H1 (cell line): ENCODE measurements around the gene SLC15A4. TPM values are rescaled to one million over a fixed set of nuclear protein-coding genes. Genes with fewer than 3 reads are reported as not detected.

ENCODE experiments used
- CTCF ChIA-PET: fragments of 300-600 bp; sonication (Branson Sonifier 250); formaldehyde crosslinking; loops from one replicate; lab custom pipeline; 2021; ENCODE audit not compliant: partially characterized antibody; lab: Charles Lee
- POLR2A ChIA-PET: fragments of 300-600 bp; sonication (Branson Sonifier 250); formaldehyde crosslinking; loops from one replicate; lab custom pipeline; 2021; ENCODE audit warnings: inconsistent platforms; ENCODE audit not compliant: partially characterized antibody; lab: Charles Lee
- DNase-seq, 2 experiments: peaks; one replicate each; pipeline versions ENCODE4 v3.0.0 to v3.0.0-alpha.2; 2010 to 2022; ENCODE audit warnings: low spot score in 2 of 2, low read depth in 1 of 2, mixed read lengths in 1 of 2
- FAIRE-seq: peaks from 2 replicates; lab custom pipeline; 2011; peaks lifted over from hg19 to GRCh38; lab: Jason Lieb, UNC
- H2AFZ ChIP-seq: 2 replicates; pipeline ENCODE4 v1.8.1; 2012; ENCODE audit warnings: low read length, inconsistent platforms
- H2AK5ac ChIP-seq: 2 replicates; pipeline ENCODE4 v1.6.1; 2013; ENCODE audit warnings: low read depth, low read length
- H2BK120ac ChIP-seq: replicated peaks from 2 replicates; pipeline ENCODE3; 2013; ENCODE audit warnings: low read depth, low read length, inconsistent platforms
- H2BK12ac ChIP-seq: 2 replicates; pipeline ENCODE4 v1.6.1; 2013; ENCODE audit warnings: low read depth, low read length
- H2BK15ac ChIP-seq: 2 replicates; pipeline ENCODE4 v1.6.1; 2013; ENCODE audit warnings: low read length
- H2BK20ac ChIP-seq: 2 replicates; pipeline ENCODE4 v1.6.1; 2013; ENCODE audit warnings: low read length
- H2BK5ac ChIP-seq: 2 replicates; pipeline ENCODE4 v1.6.1; 2013; ENCODE audit warnings: low read depth, low read length
- H3K14ac ChIP-seq: 2 replicates; pipeline ENCODE4 v1.6.1; 2013; ENCODE audit warnings: inconsistent platforms; ENCODE audit not compliant: insufficient read length
- H3K18ac ChIP-seq: 2 replicates; pipeline ENCODE4 v1.6.1; 2013; ENCODE audit warnings: low read length; ENCODE audit errors: extremely low read depth
- H3K23ac ChIP-seq: 2 replicates; pipeline ENCODE4 v1.6.1; 2013; ENCODE audit warnings: inconsistent platforms; ENCODE audit not compliant: insufficient read length
- H3K23me2 ChIP-seq: 2 replicates; pipeline ENCODE4 v1.6.1; 2013; ENCODE audit warnings: low read depth, low read length
- H3K27ac ChIP-seq: 2 replicates; pipeline ENCODE4 v1.6.1; 2011; ENCODE audit warnings: low read depth, low read length, inconsistent platforms
- H3K27me3 ChIP-seq, 4 experiments: replicated peaks in 1 of 4; 1 replicate in 1 of 4; 2 replicates in 3 of 4; pipeline versions ENCODE4 v1.6.1 to v1.8.1; 2011 to 2013; ENCODE audit warnings: low read length in 3 of 4, mild to moderate bottlenecking in 3 of 4, inconsistent platforms in 2 of 4, mixed read lengths in 2 of 4, moderate library complexity in 1 of 4; ENCODE audit not compliant: control insufficient read depth in 3 of 4, insufficient read depth in 3 of 4; ENCODE audit errors: extremely low read depth in 1 of 4
- H3K36me3 ChIP-seq, 4 experiments: 2 replicates each; pipeline versions ENCODE4 v1.6.1 to v1.8.1; 2011 to 2013; ENCODE audit warnings: mild to moderate bottlenecking in 4 of 4, low read length in 3 of 4, moderate library complexity in 2 of 4, control low read depth in 1 of 4, inconsistent platforms in 1 of 4; ENCODE audit not compliant: insufficient read depth in 4 of 4, control insufficient read depth in 2 of 4
- H3K4ac ChIP-seq: replicated peaks from 2 replicates; pipeline ENCODE3; 2013; ENCODE audit warnings: low read length, low read depth, mixed read lengths, inconsistent platforms; ENCODE audit not compliant: insufficient read length
- H3K4me1 ChIP-seq, 4 experiments: replicated peaks in 1 of 4; 1 replicate in 1 of 4; 2 replicates in 3 of 4; pipeline versions ENCODE4 v1.6.1 to v1.8.1; 2011 to 2013; ENCODE audit warnings: low read length in 3 of 4, inconsistent platforms in 2 of 4, mixed read lengths in 1 of 4; ENCODE audit not compliant: insufficient read depth in 4 of 4, control insufficient read depth in 3 of 4
- H3K4me2 ChIP-seq, 2 experiments: 2 replicates each; pipeline versions ENCODE4 v1.6.1 to v1.8.1; 2011 to 2013; ENCODE audit warnings: low read depth in 2 of 2, low read length in 2 of 2, control low read depth in 1 of 2, inconsistent platforms in 1 of 2, mild to moderate bottlenecking in 1 of 2; ENCODE audit not compliant: insufficient read depth in 1 of 2
- H3K4me3 ChIP-seq, 4 experiments: fragments of 200-600, 300-600 bp in 1 of 4; sonication (generic), shearing (Covaris generic), sonication (Bioruptor Twin) in 1 of 4; 2 replicates each; pipeline versions ENCODE4 v1.5.1 to v1.8.1; 2011 to 2016; ENCODE audit warnings: low read length in 4 of 4, low read depth in 3 of 4, control low read depth in 2 of 4, inconsistent platforms in 2 of 4, mild to moderate bottlenecking in 2 of 4, mixed read lengths in 1 of 4, moderate library complexity in 1 of 4; ENCODE audit not compliant: insufficient read depth in 2 of 4; ENCODE audit errors: extremely low read depth in 1 of 4
- H3K56ac ChIP-seq: replicated peaks from 2 replicates; pipeline ENCODE3; 2013; ENCODE audit warnings: low read depth, mild to moderate bottlenecking, mixed read lengths, low read length, inconsistent platforms; ENCODE audit not compliant: insufficient read length
- H3K79me1 ChIP-seq: 2 replicates; pipeline ENCODE4 v1.6.1; 2013; ENCODE audit warnings: low read depth, low read length, control low read depth
- H3K79me2 ChIP-seq, 2 experiments: 2 replicates each; pipeline versions ENCODE4 v1.6.1 to v1.8.1; 2012 to 2013; ENCODE audit warnings: low read length in 2 of 2, mild to moderate bottlenecking in 2 of 2, inconsistent platforms in 1 of 2; ENCODE audit not compliant: insufficient read depth in 2 of 2, control insufficient read depth in 1 of 2
- H3K9ac ChIP-seq, 4 experiments: replicated peaks in 1 of 4; 1 replicate in 1 of 4; 2 replicates in 3 of 4; pipeline versions ENCODE4 v1.6.1 to v1.8.1; 2011 to 2013; ENCODE audit warnings: low read depth in 3 of 4, low read length in 3 of 4, control low read depth in 2 of 4, mild to moderate bottlenecking in 2 of 4, moderate library complexity in 2 of 4, inconsistent platforms in 1 of 4; ENCODE audit errors: extremely low read depth in 1 of 4
- H3K9me3 ChIP-seq, 2 experiments: 2 replicates each; pipeline versions ENCODE4 v1.6.1 to v1.8.1; 2012 to 2013; ENCODE audit warnings: mild to moderate bottlenecking in 2 of 2, moderate library complexity in 2 of 2, control low read depth in 1 of 2, inconsistent platforms in 1 of 2, low read depth in 1 of 2, low read length in 1 of 2, mixed read lengths in 1 of 2; ENCODE audit not compliant: insufficient read depth in 2 of 2
- H4K20me1 ChIP-seq, 2 experiments: replicated peaks in 1 of 2; 2 replicates each; pipeline versions ENCODE3 to v1.8.1; 2011 to 2013; ENCODE audit warnings: inconsistent platforms in 2 of 2, low read length in 2 of 2, mild to moderate bottlenecking in 1 of 2; ENCODE audit not compliant: insufficient read depth in 2 of 2, control insufficient read depth in 1 of 2
- H4K5ac ChIP-seq: 2 replicates; pipeline ENCODE4 v1.6.1; 2013; ENCODE audit warnings: low read length, low read depth, mixed read lengths, inconsistent platforms; ENCODE audit not compliant: insufficient read length
- H4K8ac ChIP-seq: 2 replicates; pipeline ENCODE4 v1.8.0; 2013; ENCODE audit warnings: mild to moderate bottlenecking, moderate library complexity, low read length, inconsistent platforms; ENCODE audit not compliant: insufficient read depth; ENCODE audit errors: extremely low read depth
- H4K91ac ChIP-seq: replicated peaks from 2 replicates; pipeline ENCODE3; 2013; ENCODE audit warnings: low read length, mixed read lengths, inconsistent platforms; ENCODE audit not compliant: insufficient read length
- ASH2L ChIP-seq: fragments of 200-600, 300-600 bp; sonication (generic); IDR thresholded peaks from one replicate; pipeline ENCODE4 v1.7.1; 2017; ENCODE audit warnings: low read length
- FOSL1 ChIP-seq: IDR thresholded peaks from 2 replicates; pipeline ENCODE4 v1.6.1; 2011; ENCODE audit warnings: mild to moderate bottlenecking, low read depth, low read length, moderate library complexity; ENCODE audit not compliant: insufficient read depth
- KDM1A ChIP-seq: fragments of 200-600, 300-600 bp; sonication (generic); IDR thresholded peaks from 2 replicates; pipeline ENCODE4 v1.7.1; 2016; ENCODE audit warnings: mild to moderate bottlenecking, low read length, borderline replicate concordance
- KDM4A ChIP-seq: IDR thresholded peaks from one replicate; pipeline ENCODE4 v1.7.1; 2012; ENCODE audit warnings: low read depth, mild to moderate bottlenecking, moderate library complexity, low read length, inconsistent platforms; ENCODE audit not compliant: severe bottlenecking
- MAFK ChIP-seq: IDR thresholded peaks from 2 replicates; pipeline ENCODE4 v1.6.1; 2012; ENCODE audit warnings: low read depth, mild to moderate bottlenecking, improper control_type of control experiment, low read length
- RXRA ChIP-seq: IDR thresholded peaks from 2 replicates; pipeline ENCODE4 v1.6.1; 2011; ENCODE audit warnings: low read depth, mild to moderate bottlenecking, low read length, moderate library complexity; ENCODE audit not compliant: insufficient read depth
- SRF ChIP-seq: IDR thresholded peaks from 2 replicates; pipeline ENCODE4 v1.6.1; 2011; ENCODE audit warnings: mild to moderate bottlenecking, low read depth, low read length, moderate library complexity
- SUZ12 ChIP-seq: fragments of 200-600 bp; sonication (generic); IDR thresholded peaks from 2 replicates; pipeline ENCODE4 v1.6.1; 2012; ENCODE audit warnings: mild to moderate bottlenecking, inconsistent platforms, low read length, moderate library complexity, mixed read lengths
- TBP ChIP-seq: IDR thresholded peaks from 2 replicates; pipeline ENCODE4 v1.6.1; 2011; ENCODE audit warnings: low read depth, low read length, improper control_type of control experiment
- WGBS, 2 experiments: shearing (Covaris generic) in 1 of 2; methylation state at CpG; one replicate each; pipeline versions ENCODE4 v1.1.6 to v1.1.7; 2013 to 2015; ENCODE audit warnings: low lambda C conversion rate in 2 of 2, mixed read lengths in 2 of 2, inconsistent platforms in 1 of 2, low coverage in 1 of 2, missing lambda C conversion rate in 1 of 2; ENCODE audit not compliant: insufficient replicate concordance in 2 of 2, insufficient coverage in 1 of 2, insufficient read length in 1 of 2; ENCODE audit errors: extremely low coverage in 1 of 2, missing lambda C conversion rate in 1 of 2; 5-methylcytosine and 5-hydroxymethylcytosine counted together
- polyA plus RNA-seq, 7 experiments: library from polyadenylated mRNA; depleted of rRNA in 3 of 7; stranded (reverse) in 5 of 7; unstranded in 2 of 7; fragments of >200 nt in 5 of 7; fragments of 200-250 nt in 2 of 7; gene quantifications; 1 replicate in 5 of 7; 2 replicates in 1 of 7; 4 replicates in 1 of 7; pipeline versions ENCODE4 v1.2.1 to v1.2.3, GENCODE V29; 2011 to 2013; ENCODE audit warnings: missing spikeins in 2 of 7, mixed read lengths in 2 of 7
- total RNA-seq: library from RNA; stranded (reverse); fragmentation: NEBNext Ultra II Directional; extraction: Animal tissue kit (Norgen Biotek cat#: 25700); gene quantifications from 2 replicates; pipeline ENCODE4 v1.2.1, GENCODE V29; 2021
- TF ChIP-seq, protein P1 (sequence below): IDR thresholded peaks from 2 replicates; pipeline ENCODE4 v1.6.1; 2012; ENCODE audit warnings: low read length, inconsistent platforms

Gene SLC15A4
- total and polyA plus RNA-seq, 2 of the 8 experiments (the other 6 are each of a cell fraction or from before 2014, with no cell fraction given), result 22.7 to 26.6 TPM

DNA sequence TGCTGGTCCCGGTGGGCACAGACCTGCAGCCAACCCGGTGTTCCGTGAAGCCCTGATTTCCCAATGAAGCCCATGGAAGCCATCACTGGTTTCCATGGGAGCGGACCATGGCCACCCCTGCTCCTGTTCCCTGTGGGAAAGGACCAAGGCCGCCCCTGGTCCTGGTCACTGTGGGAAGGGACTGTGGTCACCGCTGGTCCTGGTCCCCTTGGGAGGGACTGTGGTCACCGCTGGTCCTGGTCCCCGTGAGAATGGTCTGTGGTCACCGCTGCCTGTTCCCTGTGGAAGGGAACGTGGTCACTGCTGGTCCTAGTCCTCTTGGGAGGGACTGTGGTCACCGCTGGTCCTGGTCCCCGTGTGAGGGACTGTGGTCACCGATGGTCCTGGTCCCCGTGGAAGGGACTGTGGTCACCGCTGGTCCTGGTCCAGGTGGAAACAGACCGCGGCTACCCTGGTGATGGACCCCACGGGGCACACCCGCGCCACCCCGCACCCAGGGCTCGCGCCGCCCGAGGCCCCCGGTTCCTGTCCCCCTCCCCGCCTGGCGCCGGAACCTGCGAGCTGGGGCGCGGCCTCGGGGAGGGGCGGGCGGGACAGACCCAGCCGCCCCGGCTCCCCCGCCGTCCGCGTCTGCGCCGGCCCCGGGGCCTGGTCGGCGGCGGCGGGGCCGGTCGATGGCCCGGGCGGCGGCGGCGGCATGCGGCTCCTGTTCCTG, 29.3 kb upstream of the SLC15A4 start, which contains the start of gene GLT1D1:
Gene GLT1D1, plus strand, starts transcription at position 594 of the 715 bp plus-strand sequence. Its CDS starts 104 bp downstream, at position 698.
- Histone ChIP-seq H2BK12ac (peak within 1 kb of the TSS; percentile 90), H3K27ac (no peak within 1 kb of the TSS), H3K36me3 (no peaks in the 10 kb centered on the region), H3K23me2 (peaks cover 10% of the 10 kb centered on the region; the same call in 1 of the 2 replicates), H4K5ac (peak within 1 kb of the TSS; percentile 40), H4K20me1 (peaks cover 0 to 3% of the 10 kb centered on the region in 2 experiments), H3K9ac (peak within 1 kb of the TSS in 2 of 4 experiments; percentile 42 to 53; a peak in 4 of 7 replicates), H2AK5ac (no peak within 1 kb of the TSS), H3K79me1 (no peaks in the 10 kb centered on the region), H3K23ac (no peak within 1 kb of the TSS), H3K9me3 (no peaks in the 10 kb centered on the region), H3K56ac (no peak within 1 kb of the TSS), H2BK5ac (0 out of 2 replicates have a peak within 1 kb of the TSS, but pooled peaks have one; percentile 60), H3K79me2 (no peaks in the 10 kb centered on the region), H3K4me2 (peak within 1 kb of the TSS; percentile 86), H2BK15ac (peak within 1 kb of the TSS; percentile 92; the same call in 1 of the 2 replicates), H2BK120ac (no peak within 1 kb of the TSS), H2BK20ac (no peak within 1 kb of the TSS), H2AFZ (peak within 1 kb of the TSS; percentile 88), H3K18ac (no peak within 1 kb of the TSS; the same call in 1 of the 2 replicates), H3K4me3 (peak within 1 kb of the TSS; percentile 62 to 75 (median 64)), H3K27me3 (peaks cover 0 to 27% (median 16%) of the 10 kb centered on the region in 4 experiments; a peak in 6 of 7 replicates), H3K14ac (peak within 1 kb of the TSS; percentile 58), H4K91ac (peak within 1 kb of the TSS; percentile 85), H3K4ac (peak within 1 kb of the TSS; percentile 94), H4K8ac (peak within 1 kb of the TSS; percentile 63), H3K4me1 (peaks cover 0 to 6% (median 1%) of the 10 kb centered on the region in 4 experiments; a peak in 1 of 7 replicates)
- WGBS, 2 experiments, result 96% methylated on average over 8 of the region's 56 CpGs; no CpG with 5 or more reads in 1 of the 2 experiments
- DNase-seq (peak in 1 of 2 experiments; percentile 50), FAIRE-seq (no peak)
- CTCF ChIA-PET, result no interaction called here
- TF ChIP-seq KDM4A (no peak), KDM1A (0 out of 2 replicates have a peak, but pooled peaks have one; percentile 18), RXRA (no peak), MAFK (no peak), SUZ12 (0 out of 2 replicates have a peak, but pooled peaks have one; percentile 44), TBP (no peak), ASH2L (no peak), SRF (no peak), FOSL1 (no peak)
- TF ChIP-seq, protein P1, sequence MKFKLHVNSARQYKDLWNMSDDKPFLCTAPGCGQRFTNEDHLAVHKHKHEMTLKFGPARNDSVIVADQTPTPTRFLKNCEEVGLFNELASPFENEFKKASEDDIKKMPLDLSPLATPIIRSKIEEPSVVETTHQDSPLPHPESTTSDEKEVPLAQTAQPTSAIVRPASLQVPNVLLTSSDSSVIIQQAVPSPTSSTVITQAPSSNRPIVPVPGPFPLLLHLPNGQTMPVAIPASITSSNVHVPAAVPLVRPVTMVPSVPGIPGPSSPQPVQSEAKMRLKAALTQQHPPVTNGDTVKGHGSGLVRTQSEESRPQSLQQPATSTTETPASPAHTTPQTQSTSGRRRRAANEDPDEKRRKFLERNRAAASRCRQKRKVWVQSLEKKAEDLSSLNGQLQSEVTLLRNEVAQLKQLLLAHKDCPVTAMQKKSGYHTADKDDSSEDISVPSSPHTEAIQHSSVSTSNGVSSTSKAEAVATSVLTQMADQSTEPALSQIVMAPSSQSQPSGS, result no peak
- POLR2A ChIA-PET, result interaction anchor here (3.2 kb wide), 1 partner anchor 29 kb away, joined by 11 read pairs; the partner anchor contains the start of gene SLC15A4
